ENCODE results near the gene TMEM106B. TPM values are rescaled to one million over a fixed set of nuclear protein-coding genes. Genes with fewer than 3 reads are reported as not detected.

The TMEM106B gene
- total and polyA plus RNA-seq, 12 donors: 9.0 to 62.8 (median 47.5) TPM

- peaks cover 0 to 27% (median 17%) of the 10 kb centered on the region in 9 donors for H3K4me1 ChIP-seq
- DNase-seq: no peak
- H3K4me3 ChIP-seq: peak overlapping the region; percentile 69 to 93 (median 80)
- WGBS, 2 donors: 14 to 17% methylated on average over 9 of the region's 9 CpGs
- no peak for ATAC-seq
- peaks cover 0 to 15% (median 0%) of the 10 kb centered on the region in 7 donors for H3K27me3 ChIP-seq
- peak overlapping the region; percentile 89 to 97 (median 92) for H3K27ac ChIP-seq
- no peak for TF ChIP-seq CTCF (IDR thresholded peaks at IDR 0.05)
- H3K36me3 ChIP-seq: peaks cover 0 to 22% (median 0%) of the 10 kb centered on the region in 9 donors
- no peaks in the 10 kb centered on the region for H3K9me3 ChIP-seq
- intact Hi-C loops (cut with DNase I): no loop called here
Measured at GRCh38 chr7:12211711-12212485, 804 bp downstream of the TMEM106B start.

- intact Hi-C loops (cut with DNase I): no loop called here
- no peak for DNase-seq
- no peak overlapping the region for H3K27ac ChIP-seq
- peaks cover 0 to 27% (median 14%) of the 10 kb centered on the region in 9 donors for H3K4me1 ChIP-seq
- peaks cover 0 to 72% (median 0%) of the 10 kb centered on the region in 9 donors for H3K36me3 ChIP-seq
- H3K27me3 ChIP-seq: no peaks in the 10 kb centered on the region
- no peak overlapping the region for H3K4me3 ChIP-seq
- H3K9me3 ChIP-seq: no peaks in the 10 kb centered on the region
- ATAC-seq: no peak
- WGBS, 2 donors: 97 to 100% methylated on average over 1 of the region's 1 CpG
- TF ChIP-seq CTCF (IDR thresholded peaks at IDR 0.05): no peak
Measured at GRCh38 chr7:12217311-12217710, 6.2 kb downstream of the TMEM106B start.

- Histone ChIP-seq H3K27ac (no peak overlapping the region), H3K4me3 (no peak overlapping the region), H3K9me3 (peaks cover 0 to 8% (median 0%) of the 10 kb centered on the region in 11 donors), H3K36me3 (peaks cover 0 to 92% (median 6%) of the 10 kb centered on the region in 9 donors), H3K27me3 (no peaks in the 10 kb centered on the region), H3K4me1 (peaks cover 0 to 16% (median 4%) of the 10 kb centered on the region in 9 donors)
- WGBS, 2 donors: 86% methylated on average over 1 of the region's 1 CpG
- intact Hi-C loops (cut with DNase I): no loop called here
- DNase-seq (no peak), ATAC-seq (no peak)
- no peak for TF ChIP-seq CTCF (IDR thresholded peaks at IDR 0.05)
Measured at GRCh38 chr7:12220389-12221046, 9.4 kb downstream of the TMEM106B start.

- H3K4me3 ChIP-seq: no peak overlapping the region
- peaks cover 0 to 17% (median 0%) of the 10 kb centered on the region in 11 donors for H3K9me3 ChIP-seq
- DNase-seq (no peak), ATAC-seq (peak in 1 of 8 donors; percentile 28)
- no peak overlapping the region for H3K27ac ChIP-seq
- no peak for TF ChIP-seq CTCF (IDR thresholded peaks at IDR 0.05)
- peaks cover 0 to 90% (median 6%) of the 10 kb centered on the region in 9 donors for H3K36me3 ChIP-seq
- intact Hi-C loops (cut with DNase I): no loop called here
- no peaks in the 10 kb centered on the region for H3K27me3 ChIP-seq
- H3K4me1 ChIP-seq: peaks cover 0 to 16% (median 4%) of the 10 kb centered on the region in 9 donors
Measured at GRCh38 chr7:12221414-12221813, 10.3 kb downstream of the TMEM106B start.
